CD14-positive monocyte (primary cell): ENCODE data around the gene FMNL3. TPM values are rescaled to one million over a fixed set of nuclear protein-coding genes. Genes with fewer than 3 reads are reported as not detected.

Experiments
- DNase-seq, 3 donors: peaks; one replicate each; pipeline ENCODE4 v3.0.0-alpha.2; 2011 to 2022
- H2AFZ ChIP-seq: 2 replicates; pipeline ENCODE4 v1.6.0; 2012; ENCODE audit warnings: mild to moderate bottlenecking, low read depth, low read length, inconsistent platforms; ENCODE audit not compliant: insufficient read depth, poor library complexity, severe bottlenecking
- H3K27ac ChIP-seq, 2 donors: 1 replicate in 1 of 2; 2 replicates in 1 of 2; pipeline ENCODE4 v1.5.1; 2012 to 2013; ENCODE audit warnings: low read length in 2 of 2, control low read depth in 1 of 2, inconsistent platforms in 1 of 2, low read depth in 1 of 2, mild to moderate bottlenecking in 1 of 2
- H3K27me3 ChIP-seq, 2 donors: one replicate each; pipeline versions ENCODE4 v1.6.0 to v1.6.1; 2011 to 2013; ENCODE audit warnings: low read length in 2 of 2; ENCODE audit not compliant: control insufficient read depth in 2 of 2, insufficient read depth in 2 of 2
- H3K36me3 ChIP-seq, 2 donors: replicated peaks in 1 of 2; 1 replicate in 1 of 2; 2 replicates in 1 of 2; pipeline versions ENCODE4 v1.5.1 to v1.6.1; 2012 to 2013; ENCODE audit warnings: low read length in 2 of 2, control low read depth in 1 of 2, inconsistent platforms in 1 of 2, mild to moderate bottlenecking in 1 of 2; ENCODE audit not compliant: insufficient read depth in 2 of 2, control insufficient read depth in 1 of 2
- H3K4me1 ChIP-seq, 2 donors: 1 replicate in 1 of 2; 2 replicates in 1 of 2; pipeline versions ENCODE4 v1.5.1 to v1.6.1; 2012 to 2013; ENCODE audit warnings: low read length in 2 of 2, control low read depth in 1 of 2, inconsistent platforms in 1 of 2, mild to moderate bottlenecking in 1 of 2, moderate library complexity in 1 of 2; ENCODE audit not compliant: insufficient read depth in 2 of 2, control insufficient read depth in 1 of 2
- H3K4me2 ChIP-seq: replicated peaks from 2 replicates; pipeline ENCODE3; 2012; ENCODE audit warnings: low read length, moderate library complexity, mild to moderate bottlenecking; ENCODE audit not compliant: poor library complexity, severe bottlenecking; ENCODE audit errors: extremely low read depth
- H3K4me3 ChIP-seq, 3 experiments: fragments of 200-600 bp in 1 of 3; sonication (generic) in 1 of 3; replicated peaks in 1 of 3; 1 replicate in 2 of 3; 2 replicates in 1 of 3; pipeline ENCODE4 v1.5.1; 2011 to 2013; ENCODE audit warnings: low read length in 3 of 3, mild to moderate bottlenecking in 3 of 3, control low read depth in 2 of 3, low read depth in 2 of 3, inconsistent platforms in 1 of 3, moderate library complexity in 1 of 3
- H3K79me2 ChIP-seq: 2 replicates; pipeline ENCODE4 v1.6.0; 2012; ENCODE audit warnings: mild to moderate bottlenecking, control low read depth, inconsistent platforms, low read length, moderate library complexity; ENCODE audit not compliant: insufficient read depth
- H3K9ac ChIP-seq: 2 replicates; pipeline ENCODE4 v1.6.0; 2017; ENCODE audit warnings: low read length, mild to moderate bottlenecking; ENCODE audit not compliant: insufficient read depth, poor library complexity, severe bottlenecking
- H3K9me3 ChIP-seq, 2 donors: replicated peaks in 1 of 2; 1 replicate in 1 of 2; 2 replicates in 1 of 2; pipeline versions ENCODE4 v1.5.1 to v1.6.1; 2012 to 2013; ENCODE audit warnings: low read length in 2 of 2, control low read depth in 1 of 2; ENCODE audit not compliant: control insufficient read depth in 1 of 2, insufficient read depth in 1 of 2
- H4K20me1 ChIP-seq: 2 replicates; pipeline ENCODE4 v1.6.0; 2012; ENCODE audit warnings: mild to moderate bottlenecking, low read length, control low read depth, moderate library complexity; ENCODE audit not compliant: insufficient read depth
- H3K27ac Mint-ChIP-seq, 7 donors: one replicate each; pipeline ENCODE4 v1.8.0; 2020; ENCODE audit warnings: mild to moderate bottlenecking in 7 of 7, mixed read lengths in 7 of 7, moderate library complexity in 6 of 7, inconsistent platforms in 2 of 7
- H3K27me3 Mint-ChIP-seq, 3 donors: one replicate each; pipeline ENCODE4 v1.8.0; 2021 to 2022; ENCODE audit warnings: low read depth in 3 of 3, mild to moderate bottlenecking in 3 of 3, mixed read lengths in 3 of 3, moderate library complexity in 3 of 3, inconsistent platforms in 1 of 3
- H3K36me3 Mint-ChIP-seq, 2 donors: one replicate each; pipeline ENCODE4 v1.8.0; 2020; ENCODE audit warnings: mixed read lengths in 2 of 2, inconsistent platforms in 1 of 2, mild to moderate bottlenecking in 1 of 2
- H3K4me1 Mint-ChIP-seq: one replicate; pipeline ENCODE4 v1.8.0; 2020; ENCODE audit warnings: mild to moderate bottlenecking, mixed read lengths
- H3K4me3 Mint-ChIP-seq, 2 donors: one replicate each; pipeline ENCODE4 v1.8.0; 2020; ENCODE audit warnings: mild to moderate bottlenecking in 2 of 2, mixed read lengths in 2 of 2, moderate library complexity in 1 of 2
- H3K9me3 Mint-ChIP-seq, 7 donors: one replicate each; pipeline ENCODE4 v1.8.0; 2020 to 2022; ENCODE audit warnings: mixed read lengths in 7 of 7, mild to moderate bottlenecking in 6 of 7, moderate library complexity in 6 of 7, inconsistent platforms in 2 of 7
- WGBS: methylation state at CpG from one replicate; pipeline ENCODE4 v1.1.5; 2013; ENCODE audit warnings: missing lambda C conversion rate; ENCODE audit not compliant: insufficient coverage; 5-methylcytosine and 5-hydroxymethylcytosine counted together
- intact Hi-C, 2 donors: fragments of 100-400 bp; cut with micrococcal nuclease; formaldehyde crosslinking; loops; one replicate each; pipeline versions ENCODE4 v1.15.0 to v1.15.1; 2023
- polyA plus RNA-seq, 3 donors: library from polyadenylated mRNA; depleted of rRNA in 1 of 3; unstranded in 2 of 3; stranded (reverse) in 1 of 3; fragments of 300-500 nt in 2 of 3; fragments of >200 nt in 1 of 3; fragmentation: Illumina TruSeq in 2 of 3; gene quantifications; 1 replicate in 2 of 3; 2 replicates in 1 of 3; pipeline ENCODE4 v1.2.3, GENCODE V29; 2012 to 2021
- TF ChIP-seq, protein P1 (sequence below): fragments of 200-600 bp; IDR thresholded peaks from one replicate; pipeline ENCODE4 v1.8.0; 2022; ENCODE audit warnings: antibody characterized with exemption, mild to moderate bottlenecking

Gene FMNL3
- polyA plus RNA-seq, 3 donors = 1.5 to 5.4 (median 1.7) TPM

DNA sequence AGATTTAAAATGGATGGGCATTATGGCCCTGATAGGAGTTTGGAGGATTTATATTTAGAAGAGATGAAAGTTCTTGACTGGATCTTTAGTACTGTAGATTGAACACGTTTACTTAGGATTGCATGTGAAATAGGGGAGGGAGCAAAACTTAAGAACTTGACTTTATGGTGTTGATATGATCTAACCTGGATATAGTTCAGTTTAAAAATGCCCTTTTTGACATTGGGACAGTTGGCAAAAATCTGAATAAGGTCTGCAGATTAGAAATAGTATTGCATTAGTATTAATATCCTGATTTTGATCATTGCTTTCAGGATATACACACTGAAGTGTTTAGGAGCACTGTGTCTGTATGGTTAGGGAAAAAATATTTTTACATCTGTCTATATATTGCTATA, 43.8 kb upstream of the FMNL3 start:
- Histone ChIP-seq H3K4me1 (peaks cover 35 to 54% of the 10 kb centered on the region in 2 donors), H3K36me3 (peaks cover 30 to 65% of the 10 kb centered on the region in 2 donors), H3K27me3 (no peaks in the 10 kb centered on the region), H3K9me3 (no peaks in the 10 kb centered on the region), H3K27ac (peak overlapping the region in 1 of 2 donors; percentile 90), H4K20me1 (peaks cover 100% of the 10 kb centered on the region), H3K4me2 (no peak overlapping the region), H2AFZ (no peak overlapping the region), H3K79me2 (peaks cover 98% of the 10 kb centered on the region), H3K9ac (no peak overlapping the region), H3K4me3 (no peak overlapping the region)
- DNase-seq = no peak
- 80% methylated on average over 1 of the region's 1 CpG for WGBS
- Mint-ChIP-seq H3K4me3 (no peak overlapping the region), H3K4me1 (peaks cover 50% of the 10 kb centered on the region), H3K9me3 (no peaks in the 10 kb centered on the region), H3K27ac (peak overlapping the region; percentile 27 to 88 (median 63)), H3K27me3 (no peaks in the 10 kb centered on the region), H3K36me3 (peaks cover 54 to 59% of the 10 kb centered on the region in 2 donors)
- TF ChIP-seq, protein P1, sequence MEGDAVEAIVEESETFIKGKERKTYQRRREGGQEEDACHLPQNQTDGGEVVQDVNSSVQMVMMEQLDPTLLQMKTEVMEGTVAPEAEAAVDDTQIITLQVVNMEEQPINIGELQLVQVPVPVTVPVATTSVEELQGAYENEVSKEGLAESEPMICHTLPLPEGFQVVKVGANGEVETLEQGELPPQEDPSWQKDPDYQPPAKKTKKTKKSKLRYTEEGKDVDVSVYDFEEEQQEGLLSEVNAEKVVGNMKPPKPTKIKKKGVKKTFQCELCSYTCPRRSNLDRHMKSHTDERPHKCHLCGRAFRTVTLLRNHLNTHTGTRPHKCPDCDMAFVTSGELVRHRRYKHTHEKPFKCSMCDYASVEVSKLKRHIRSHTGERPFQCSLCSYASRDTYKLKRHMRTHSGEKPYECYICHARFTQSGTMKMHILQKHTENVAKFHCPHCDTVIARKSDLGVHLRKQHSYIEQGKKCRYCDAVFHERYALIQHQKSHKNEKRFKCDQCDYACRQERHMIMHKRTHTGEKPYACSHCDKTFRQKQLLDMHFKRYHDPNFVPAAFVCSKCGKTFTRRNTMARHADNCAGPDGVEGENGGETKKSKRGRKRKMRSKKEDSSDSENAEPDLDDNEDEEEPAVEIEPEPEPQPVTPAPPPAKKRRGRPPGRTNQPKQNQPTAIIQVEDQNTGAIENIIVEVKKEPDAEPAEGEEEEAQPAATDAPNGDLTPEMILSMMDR = no peak
- intact Hi-C loops = no loop called here

DNA sequence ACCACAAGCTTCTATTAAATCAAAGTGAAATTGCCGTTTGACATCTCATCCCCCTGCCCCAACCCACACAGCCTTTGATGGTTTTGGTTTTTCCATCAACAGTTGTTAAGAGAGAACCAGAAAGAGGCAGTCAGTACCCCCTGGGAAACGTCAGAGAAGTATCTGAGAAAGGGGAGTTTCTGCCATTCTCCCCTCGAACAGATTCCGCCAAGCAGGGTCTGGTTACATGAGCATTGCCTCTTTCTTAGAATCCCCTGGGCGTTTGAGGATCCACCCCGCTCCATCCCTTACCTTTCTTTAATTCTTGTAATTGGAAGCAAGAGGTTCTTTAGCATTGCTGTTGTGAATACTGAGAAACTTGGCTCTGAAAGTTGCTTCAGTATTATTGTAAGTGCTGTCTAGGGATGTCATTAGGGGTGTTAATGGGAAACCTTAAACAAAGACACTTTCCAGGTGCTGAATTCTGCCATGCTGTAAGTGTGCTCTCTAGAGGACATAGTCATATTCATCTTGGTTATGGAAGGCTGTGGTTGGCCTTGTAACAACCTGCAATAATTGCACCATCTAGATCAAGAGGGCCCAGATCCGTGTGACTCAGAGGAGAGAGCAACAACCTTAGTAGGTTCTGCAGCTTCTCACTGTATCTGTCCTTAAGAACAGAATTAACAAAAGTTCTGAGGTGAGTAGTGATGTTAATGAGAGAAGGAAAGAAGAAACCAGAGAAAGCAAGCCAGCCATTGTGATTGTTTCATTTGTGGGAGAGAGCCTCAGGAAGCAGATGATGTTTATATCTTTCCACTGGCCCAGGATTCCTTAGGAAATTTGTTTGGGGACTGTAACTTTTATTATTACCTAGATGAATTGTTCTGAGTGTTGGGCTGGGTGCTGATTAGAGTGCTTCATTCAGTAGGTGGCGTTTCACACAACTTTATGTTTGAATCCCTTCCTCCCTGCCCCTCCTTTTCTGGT, 43.1 kb upstream of the FMNL3 start:
- H4K20me1 ChIP-seq = peaks cover 100% of the 10 kb centered on the region
- peak; percentile 67 to 83 (median 81) for DNase-seq
- H3K4me3 Mint-ChIP-seq = no peak overlapping the region
- peak overlapping the region in 1 of 2 donors; percentile 90 for H3K27ac ChIP-seq
- H3K9ac ChIP-seq = no peak overlapping the region
- no peak overlapping the region for H3K4me3 ChIP-seq
- peaks cover 50% of the 10 kb centered on the region for H3K4me1 Mint-ChIP-seq
- no peak overlapping the region for H3K4me2 ChIP-seq
- H2AFZ ChIP-seq = no peak overlapping the region
- H3K27ac Mint-ChIP-seq = peak overlapping the region; percentile 27 to 88 (median 68)
- intact Hi-C loops = no loop called here
- no peaks in the 10 kb centered on the region for H3K27me3 Mint-ChIP-seq
- TF ChIP-seq, protein P1 = no peak
- H3K36me3 ChIP-seq = peaks cover 23 to 58% of the 10 kb centered on the region in 2 donors
- H3K27me3 ChIP-seq = no peaks in the 10 kb centered on the region
- H3K9me3 Mint-ChIP-seq = no peaks in the 10 kb centered on the region
- no CpG with 5 or more reads among the region's 8 CpGs for WGBS
- peaks cover 48 to 54% of the 10 kb centered on the region in 2 donors for H3K36me3 Mint-ChIP-seq
- peaks cover 35 to 57% of the 10 kb centered on the region in 2 donors for H3K4me1 ChIP-seq
- H3K79me2 ChIP-seq = peaks cover 98% of the 10 kb centered on the region
- no peaks in the 10 kb centered on the region for H3K9me3 ChIP-seq
